ENCODE data around the gene CELA2B. TPM values are rescaled to one million over a fixed set of nuclear protein-coding genes. Genes with fewer than 3 reads are reported as not detected.

CELA2B gene
- total and polyA plus RNA-seq, 2 of the 8 experiments (the other 6 are each of a cell fraction or from before 2014, with no cell fraction given): not detected

DNA sequence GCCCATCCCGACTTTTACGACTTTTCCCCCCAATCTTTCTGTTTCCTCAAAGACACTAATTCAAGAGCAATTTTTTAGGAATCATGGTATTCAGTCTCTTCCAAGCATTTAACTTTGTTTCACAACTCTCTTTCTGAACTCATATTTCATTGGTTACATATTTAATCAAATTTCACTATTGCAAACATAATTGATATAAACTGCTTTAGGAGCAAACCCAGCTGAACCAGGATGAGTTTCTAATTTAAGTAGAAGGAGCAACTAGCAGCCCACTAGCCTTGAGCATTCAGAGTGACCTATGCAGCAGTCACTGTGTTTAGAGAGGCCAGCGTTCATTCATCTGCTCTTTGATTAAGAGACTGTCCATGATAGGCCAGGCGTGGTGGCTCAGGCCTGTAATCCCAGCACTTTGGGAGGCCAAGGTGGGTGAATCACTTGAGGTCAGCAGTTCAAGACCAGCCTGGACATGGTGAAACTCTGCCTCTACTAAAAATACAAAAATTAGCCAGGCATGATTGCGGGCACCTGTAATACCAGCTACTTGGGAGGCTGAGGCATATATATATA, 1.8 kb downstream of the CELA2B start:
- H2BK15ac ChIP-seq (ENCODE audit: low read length): no peak overlapping the region
- no peak overlapping the region for H3K56ac ChIP-seq (replicated peaks; ENCODE audit: insufficient read length, low read depth, low read length)
- H3K79me2 ChIP-seq (ENCODE audit: control insufficient read depth in 1 of 2, insufficient read depth in 2 of 2, low read length in 2 of 2): no peaks in the 10 kb centered on the region
- no peak overlapping the region for H2BK120ac ChIP-seq (replicated peaks; ENCODE audit: low read depth, low read length)
- no peak overlapping the region for H3K23ac ChIP-seq (ENCODE audit: insufficient read length)
- TF ChIP-seq MAFK (IDR thresholded peaks at IDR 0.05; ENCODE audit: low read depth, low read length) (no peak), NANOG (IDR thresholded peaks at IDR 0.05; ENCODE audit: insufficient read depth, low read depth, low read length, poor library complexity, severe bottlenecking) (no peak), CHD2 (IDR thresholded peaks at IDR 0.05; ENCODE audit: low read length) (no peak), CBX8 (IDR thresholded peaks at IDR 0.05; ENCODE audit: borderline replicate concordance, low read depth, low read length) (no peak), JUND (IDR thresholded peaks at IDR 0.05; ENCODE audit: low read length) (no peak), GTF2F1 (IDR thresholded peaks at IDR 0.05; ENCODE audit: borderline replicate concordance, low read depth, low read length) (no peak), TAF1 (IDR thresholded peaks at IDR 0.05; ENCODE audit: low read depth, low read length) (no peak)
- no peak overlapping the region for H3K14ac ChIP-seq (ENCODE audit: insufficient read length)
- no peak overlapping the region for H3K4me3 ChIP-seq (ENCODE audit: extremely low read depth in 1 of 4, insufficient read depth in 2 of 4, low read depth in 3 of 4, low read length in 4 of 4)
- H3K18ac ChIP-seq (ENCODE audit: extremely low read depth, low read length): no peak overlapping the region
- H3K36me3 ChIP-seq (ENCODE audit: control insufficient read depth in 2 of 4, insufficient read depth in 4 of 4, low read length in 3 of 4): no peaks in the 10 kb centered on the region
- H3K4me1 ChIP-seq (replicated peaks in 1 of 4; ENCODE audit: control insufficient read depth in 3 of 4, insufficient read depth in 4 of 4, low read length in 3 of 4): no peaks in the 10 kb centered on the region; a peak in 1 of 7 replicates
- H4K91ac ChIP-seq (replicated peaks; ENCODE audit: insufficient read length, low read length): no peak overlapping the region
- H3K4ac ChIP-seq (replicated peaks; ENCODE audit: insufficient read length, low read depth, low read length): no peak overlapping the region
- H4K5ac ChIP-seq (ENCODE audit: insufficient read length, low read depth, low read length): no peak overlapping the region
- DNase-seq (ENCODE audit: low read depth in 1 of 2, low spot score in 2 of 2) (no peak), FAIRE-seq (no peak)
- ChIA-PET CTCF (ENCODE audit: partially characterized antibody) (interaction anchor here (0.9 kb wide), 1 partner anchor 22 kb away, joined by 4 read pairs; no protein-coding TSS in a partner anchor), POLR2A (ENCODE audit: partially characterized antibody) (no interaction called here)
- H3K9ac ChIP-seq (replicated peaks in 1 of 4; ENCODE audit: extremely low read depth in 1 of 4, low read depth in 3 of 4, low read length in 3 of 4): no peak overlapping the region
- H3K9me3 ChIP-seq (ENCODE audit: insufficient read depth in 2 of 2, low read depth in 1 of 2, low read length in 1 of 2): no peaks in the 10 kb centered on the region
- no peaks in the 10 kb centered on the region for H3K27me3 ChIP-seq (replicated peaks in 1 of 4; ENCODE audit: control insufficient read depth in 3 of 4, extremely low read depth in 1 of 4, insufficient read depth in 3 of 4, low read length in 3 of 4)
- H3K27ac ChIP-seq (ENCODE audit: low read depth, low read length): no peak overlapping the region
- no peak overlapping the region for H2BK5ac ChIP-seq (ENCODE audit: low read depth, low read length)
- no peaks in the 10 kb centered on the region for H3K23me2 ChIP-seq (ENCODE audit: low read depth, low read length)
- no peak overlapping the region for H4K8ac ChIP-seq (ENCODE audit: extremely low read depth, insufficient read depth, low read length)
- H3K4me2 ChIP-seq (ENCODE audit: insufficient read depth in 1 of 2, low read depth in 2 of 2, low read length in 2 of 2): no peak overlapping the region
- no peak overlapping the region for H2AK5ac ChIP-seq (ENCODE audit: low read depth, low read length)
- no peak overlapping the region for H2BK20ac ChIP-seq (ENCODE audit: low read length)
- H3K79me1 ChIP-seq (ENCODE audit: low read depth, low read length): no peaks in the 10 kb centered on the region
- no peak overlapping the region for H2BK12ac ChIP-seq (ENCODE audit: low read depth, low read length)
- H2AFZ ChIP-seq (ENCODE audit: low read length): no peak overlapping the region
- WGBS, 2 experiments (ENCODE audit: extremely low coverage in 1 of 2, insufficient coverage in 1 of 2, insufficient read length in 1 of 2, insufficient replicate concordance in 2 of 2, low coverage in 1 of 2, low lambda C conversion rate in 2 of 2, missing lambda C conversion rate in 1 of 2): 90% methylated on average over 5 of the region's 5 CpGs; no CpG with 5 or more reads in 1 of the 2 experiments
- peaks cover 0 to 3% of the 10 kb centered on the region in 2 experiments for H4K20me1 ChIP-seq (replicated peaks in 1 of 2; ENCODE audit: control insufficient read depth in 1 of 2, insufficient read depth in 2 of 2, low read length in 2 of 2)

All from H1 (cell line).